ENCODE measurements around the gene CROCC2. TPM values are rescaled to one million over a fixed set of nuclear protein-coding genes. Genes with fewer than 3 reads are reported as not detected.

CROCC2 gene
- total and polyA plus RNA-seq, 2 of the 13 experiments (the other 11 are each of a cell fraction or from before 2014, with no cell fraction given) = not detected

GRCh38 chr2:240873805-240874714 is 32.1 kb upstream of the CROCC2 start (continued):
- TF ChIP-seq TEAD2 (CRISPR knock-in tag; IDR thresholded peaks at IDR 0.05) (no peak), NCOA5 (CRISPR knock-in tag; IDR thresholded peaks at IDR 0.05) (no peak), ZFP41 (CRISPR knock-in tag; IDR thresholded peaks at IDR 0.05; ENCODE audit: borderline replicate concordance) (peak; percentile 59; the same call in 1 of the 2 replicates), HMGXB3 (CRISPR knock-in tag; IDR thresholded peaks at IDR 0.05; ENCODE audit: borderline replicate concordance) (peak; percentile 75; the same call in 1 of the 2 replicates), NFIB (CRISPR knock-in tag; IDR thresholded peaks at IDR 0.05; ENCODE audit: borderline replicate concordance) (no peak), SALL1 (CRISPR knock-in tag; IDR thresholded peaks at IDR 0.05) (peak; percentile 99), ZNF30 (CRISPR knock-in tag; IDR thresholded peaks at IDR 0.05) (no peak), GATA4 (IDR thresholded peaks at IDR 0.05; ENCODE audit: borderline replicate concordance, low read depth) (peak; percentile 58; the same call in 1 of the 2 replicates), ZNF446 (CRISPR knock-in tag; IDR thresholded peaks at IDR 0.05) (no peak), ZNF407 (CRISPR knock-in tag; IDR thresholded peaks at IDR 0.05; ENCODE audit: not compliant biosample characterization) (peak; percentile 74), SYNCRIP (IDR thresholded peaks at IDR 0.05; ENCODE audit: insufficient read depth, low read depth, low read length) (no peak), YEATS2 (CRISPR knock-in tag; IDR thresholded peaks at IDR 0.05; ENCODE audit: borderline replicate concordance) (peak; percentile 66), MZF1 (CRISPR knock-in tag; IDR thresholded peaks at IDR 0.05; ENCODE audit: borderline replicate concordance) (no peak; the same call in 1 of the 2 replicates), ZNF558 (CRISPR knock-in tag; IDR thresholded peaks at IDR 0.05; ENCODE audit: borderline replicate concordance) (peak; percentile 22; the same call in 1 of the 2 replicates), ZNF607 (CRISPR knock-in tag; IDR thresholded peaks at IDR 0.05; ENCODE audit: borderline replicate concordance) (peak; percentile 95), ZNF343 (CRISPR knock-in tag; IDR thresholded peaks at IDR 0.05) (peak; percentile 98; the same call in 1 of the 2 replicates)

All from HepG2 (cell line).